ENCODE results near the gene ENTPD7. TPM values are rescaled to one million over a fixed set of nuclear protein-coding genes. Genes with fewer than 3 reads are reported as not detected.
"Not testable (repeated sequence)": the region's sequence is repeated elsewhere in the genome, so short reads cannot be mapped to it uniquely, and the experiment has no call there.

Gene ENTPD7, protein sequence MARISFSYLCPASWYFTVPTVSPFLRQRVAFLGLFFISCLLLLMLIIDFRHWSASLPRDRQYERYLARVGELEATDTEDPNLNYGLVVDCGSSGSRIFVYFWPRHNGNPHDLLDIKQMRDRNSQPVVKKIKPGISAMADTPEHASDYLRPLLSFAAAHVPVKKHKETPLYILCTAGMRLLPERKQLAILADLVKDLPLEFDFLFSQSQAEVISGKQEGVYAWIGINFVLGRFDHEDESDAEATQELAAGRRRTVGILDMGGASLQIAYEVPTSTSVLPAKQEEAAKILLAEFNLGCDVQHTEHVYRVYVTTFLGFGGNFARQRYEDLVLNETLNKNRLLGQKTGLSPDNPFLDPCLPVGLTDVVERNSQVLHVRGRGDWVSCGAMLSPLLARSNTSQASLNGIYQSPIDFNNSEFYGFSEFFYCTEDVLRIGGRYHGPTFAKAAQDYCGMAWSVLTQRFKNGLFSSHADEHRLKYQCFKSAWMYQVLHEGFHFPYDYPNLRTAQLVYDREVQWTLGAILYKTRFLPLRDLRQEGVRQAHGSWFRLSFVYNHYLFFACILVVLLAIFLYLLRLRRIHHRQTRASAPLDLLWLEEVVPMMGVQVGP
- polyA plus RNA-seq (ENCODE audit: insufficient read length in 4 of 4): 10 to 100 TPM; 12.2 to 22.7 (median 21.2) TPM

DNA sequence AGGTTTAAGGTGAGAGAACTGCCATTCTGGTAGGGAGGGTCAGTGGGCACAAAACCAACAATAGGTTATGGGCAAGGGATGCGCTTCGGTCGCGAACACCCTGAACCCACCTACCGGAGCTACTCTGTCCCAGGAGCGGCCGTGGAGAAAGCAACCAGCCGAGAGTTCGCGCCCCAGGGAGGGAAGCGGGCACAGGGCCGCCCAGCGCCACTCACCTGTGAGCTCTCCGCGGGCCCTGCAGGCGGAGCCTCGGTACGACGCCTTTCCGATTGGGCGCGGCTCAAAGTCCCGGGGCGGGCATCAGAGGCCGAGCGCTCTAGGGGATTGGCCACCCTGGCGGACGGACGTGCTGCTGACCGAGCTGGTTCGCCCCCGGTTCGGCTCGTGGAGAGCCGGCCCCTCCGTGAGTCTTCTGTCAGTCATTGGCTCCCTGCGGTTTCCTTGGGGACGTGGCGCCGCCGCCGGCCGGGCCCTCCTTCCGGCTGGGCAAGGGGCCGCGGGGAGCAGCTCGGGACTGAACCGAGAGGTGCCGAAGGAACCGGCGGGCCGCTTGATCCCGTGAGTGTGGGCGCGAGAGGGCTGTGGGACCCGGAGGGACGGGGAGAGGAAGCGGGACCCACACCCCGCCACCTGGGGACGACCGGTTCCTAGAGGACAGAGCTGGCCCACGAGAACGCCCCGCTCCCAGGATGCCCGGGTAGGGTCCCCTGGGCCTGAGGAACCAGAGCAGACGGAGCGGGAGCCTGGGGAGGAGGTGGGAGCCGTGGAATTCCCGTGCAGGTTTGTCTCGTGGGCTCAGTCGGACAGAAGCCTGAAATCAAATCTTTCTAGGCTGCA is at the start of gene ENTPD7:
TSS of gene ENTPD7 (plus strand) at position 479 of the 837 bp plus-strand sequence. CDS start 448 bp downstream, outside the sequence.
- DNase-seq (ENCODE audit: low read depth in 4 of 4, low spot score in 3 of 4): peak; percentile 77 to 88 (median 84)

DNA sequence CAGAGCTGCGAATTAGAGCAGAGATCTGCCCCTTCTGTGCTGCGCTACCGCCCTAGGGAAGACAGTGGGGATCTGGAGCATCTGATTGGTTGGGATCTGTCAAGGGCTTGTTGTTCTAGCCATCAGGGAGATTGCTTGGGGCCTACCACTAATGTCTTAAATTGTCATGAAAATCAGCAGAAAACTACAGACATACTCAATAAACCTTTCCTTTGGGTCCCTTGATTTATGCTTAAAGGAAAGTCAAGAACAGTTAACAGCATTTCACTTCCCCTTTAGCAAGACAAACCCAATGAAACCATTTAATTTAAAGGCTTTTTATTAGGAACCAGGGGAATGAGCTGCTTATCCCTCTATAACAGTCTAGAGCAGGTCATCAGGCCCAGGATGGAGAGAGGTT is 49.1 kb upstream of the ENTPD7 start:
- DNase-seq (ENCODE audit: low read depth in 4 of 4, low spot score in 3 of 4): no peak

DNA sequence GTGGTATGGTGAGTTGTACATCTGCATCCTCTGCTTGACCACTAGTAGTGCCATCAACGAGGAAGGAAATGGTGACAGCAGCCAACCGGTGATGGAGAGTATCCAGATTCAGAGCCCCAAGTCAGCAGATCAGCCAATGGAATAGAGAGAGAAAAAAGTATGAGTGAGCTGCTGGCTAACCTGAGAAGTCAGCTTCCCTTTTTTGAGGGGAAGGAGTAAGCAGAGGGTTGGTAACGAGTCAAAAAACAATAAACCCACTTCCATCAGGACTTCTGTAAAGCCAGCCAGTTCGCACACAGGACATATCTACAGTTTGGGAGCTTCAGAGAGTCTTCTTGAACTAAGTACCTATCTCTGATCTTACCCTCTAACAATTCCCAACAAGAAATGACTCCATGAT is 48.0 kb upstream of the ENTPD7 start:
- no peak for DNase-seq (ENCODE audit: low read depth in 4 of 4, low spot score in 3 of 4)

DNA sequence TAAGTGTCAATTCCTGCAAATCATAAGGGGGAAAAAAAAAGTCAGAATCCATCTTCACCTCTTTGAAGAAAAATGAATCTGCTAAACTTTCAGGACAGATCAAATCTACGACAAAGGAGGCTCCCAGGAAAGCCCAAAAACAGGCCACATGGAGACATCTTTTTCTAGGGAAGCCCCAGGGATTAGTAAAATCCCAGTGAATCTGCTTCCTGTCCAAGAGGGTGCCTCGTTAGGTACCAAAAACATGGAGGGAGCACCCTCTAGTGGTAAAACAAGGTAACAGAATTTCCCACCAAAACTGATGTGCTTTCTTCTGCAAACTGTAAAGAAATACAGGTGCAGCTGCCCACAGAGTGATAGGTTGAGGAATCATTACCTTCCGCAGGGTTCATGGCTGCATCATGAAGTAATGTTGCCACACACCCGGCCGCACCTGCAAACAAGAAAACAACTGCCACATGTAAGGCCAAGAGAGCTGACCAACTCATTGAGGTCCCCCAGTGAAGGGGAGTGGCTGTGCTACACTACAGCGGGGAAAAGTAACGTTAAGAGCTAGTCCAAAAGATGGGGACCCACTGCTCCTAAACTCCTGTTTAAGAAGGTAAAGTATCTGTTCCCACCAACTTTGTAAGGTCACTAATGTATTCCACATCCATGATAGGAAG is 47.0 kb upstream of the ENTPD7 start:
- DNase-seq (ENCODE audit: low read depth in 4 of 4, low spot score in 3 of 4): peak in 1 of 4 donors; percentile 21

DNA sequence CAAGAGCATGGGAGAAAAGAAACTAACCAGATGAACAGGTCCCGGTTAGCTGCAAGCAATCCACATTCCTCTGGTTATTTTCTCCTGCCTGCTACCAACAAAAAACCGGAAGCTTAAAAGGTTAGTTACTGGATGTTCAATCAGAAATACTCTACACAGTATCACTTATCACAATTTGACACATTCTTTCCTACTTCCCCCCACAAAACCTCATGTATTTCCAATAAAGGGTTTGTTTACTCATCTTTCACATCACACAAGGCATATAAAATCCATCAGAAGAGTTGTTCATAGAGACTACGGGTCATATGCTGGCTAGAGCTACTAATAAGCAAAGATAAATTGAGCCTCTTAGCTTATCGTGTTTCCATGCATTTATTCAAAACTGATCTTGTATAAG is 43.9 kb upstream of the ENTPD7 start:
- no peak for DNase-seq (ENCODE audit: low read depth in 4 of 4, low spot score in 3 of 4)

DNA sequence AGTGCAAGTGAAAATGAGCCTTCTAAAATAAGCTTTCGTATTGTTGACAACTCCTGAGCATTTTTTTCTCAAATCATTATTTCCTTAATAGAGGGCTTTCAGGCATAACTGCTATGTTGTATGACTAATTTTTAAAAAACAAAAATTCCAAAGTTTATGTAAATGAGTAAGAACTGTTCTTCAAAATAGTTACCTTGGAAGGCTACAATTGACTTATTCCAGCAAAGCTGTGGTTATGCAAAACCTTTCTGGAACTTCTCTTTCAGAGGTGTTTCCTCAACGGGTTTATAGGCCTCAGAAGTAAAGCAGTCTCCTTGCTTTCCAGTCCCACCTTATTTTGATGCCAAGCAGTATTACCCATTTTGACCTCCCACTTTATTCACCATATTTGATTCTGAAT is 41.6 kb upstream of the ENTPD7 start:
- no peak for DNase-seq (ENCODE audit: low read depth in 4 of 4, low spot score in 3 of 4)

DNA sequence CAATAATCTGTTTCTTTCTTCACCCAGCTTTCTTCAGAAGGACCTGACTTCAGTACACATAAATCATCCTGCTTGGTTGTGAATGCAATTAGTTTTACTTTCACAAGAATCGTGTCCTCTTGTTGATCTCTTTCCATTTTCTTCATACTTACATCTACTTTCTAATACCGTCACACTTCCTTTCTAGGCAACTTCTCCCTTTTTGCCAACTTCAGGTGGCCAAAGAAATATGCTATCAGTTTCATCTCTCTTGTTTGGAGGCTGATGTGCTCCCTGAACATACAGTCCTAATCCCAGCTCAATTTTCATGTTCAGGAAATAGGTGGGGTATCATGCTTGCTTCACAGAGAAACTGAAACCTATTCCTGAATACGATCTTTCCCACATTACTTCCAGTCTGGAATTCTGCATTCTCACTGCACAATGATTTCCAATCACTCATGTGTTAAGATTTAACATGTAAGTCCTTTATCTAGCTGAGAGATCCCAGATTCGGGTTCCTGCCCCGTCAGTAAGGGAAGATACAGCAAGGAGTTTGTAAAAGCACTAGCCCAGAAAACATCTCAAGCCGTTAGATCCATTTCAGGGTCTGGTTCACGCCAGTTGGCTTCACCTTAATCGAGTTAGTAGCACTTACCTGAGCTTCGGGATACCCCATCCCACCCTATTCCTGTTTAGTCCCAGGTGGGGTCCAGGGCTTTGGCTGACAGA is 40.1 kb upstream of the ENTPD7 start:
- DNase-seq (ENCODE audit: low read depth in 4 of 4, low spot score in 3 of 4): no peak

DNA sequence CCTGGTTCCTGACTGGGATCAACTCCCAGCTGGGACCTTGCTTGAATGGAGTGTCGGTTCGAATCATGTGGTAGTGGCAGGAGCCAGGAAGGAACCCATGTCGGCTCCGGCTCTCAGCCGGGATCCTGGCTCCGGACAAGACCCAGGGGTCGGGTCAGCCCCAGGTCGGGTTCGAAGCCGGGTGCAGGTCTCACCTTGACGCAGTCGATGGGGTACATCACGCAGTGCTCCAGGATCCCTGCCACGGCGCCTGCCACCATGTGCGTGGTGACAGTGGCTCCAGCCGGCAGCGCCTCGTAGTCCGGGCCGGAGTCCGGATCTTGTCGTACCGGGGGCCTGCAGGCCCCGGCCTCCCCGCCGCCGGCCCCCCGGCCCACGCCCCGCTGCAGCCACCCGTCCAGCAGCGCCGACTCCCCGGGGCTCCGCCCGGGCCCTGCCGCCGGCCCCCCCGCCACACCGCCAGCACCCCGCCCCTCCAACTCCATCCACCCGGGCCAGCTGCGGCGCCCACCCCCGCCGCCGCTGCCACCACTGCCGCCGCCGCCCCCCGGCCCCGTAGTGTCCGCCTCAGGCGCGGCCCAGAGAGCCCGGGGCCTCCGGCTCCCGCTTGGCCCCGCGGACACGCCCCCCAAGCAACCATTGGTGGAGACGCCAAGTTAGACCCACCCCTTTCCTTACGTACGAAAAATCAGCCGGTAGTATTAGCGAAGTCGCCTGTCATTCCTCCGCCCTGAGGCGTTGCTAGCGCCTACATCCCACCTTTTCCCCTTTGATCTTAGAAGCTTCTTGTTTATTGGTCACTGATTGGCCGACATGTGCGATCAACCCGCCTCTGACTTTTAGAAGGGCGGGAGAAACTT is 39.2 kb upstream of the ENTPD7 start, which contains the start of gene SLC25A28:
TSS of gene SLC25A28 (minus strand) at position 589 of the 860 bp plus-strand sequence. CDS start at position 485, 104 bp downstream.
- DNase-seq (ENCODE audit: low read depth in 4 of 4, low spot score in 3 of 4): peak; percentile 99

DNA sequence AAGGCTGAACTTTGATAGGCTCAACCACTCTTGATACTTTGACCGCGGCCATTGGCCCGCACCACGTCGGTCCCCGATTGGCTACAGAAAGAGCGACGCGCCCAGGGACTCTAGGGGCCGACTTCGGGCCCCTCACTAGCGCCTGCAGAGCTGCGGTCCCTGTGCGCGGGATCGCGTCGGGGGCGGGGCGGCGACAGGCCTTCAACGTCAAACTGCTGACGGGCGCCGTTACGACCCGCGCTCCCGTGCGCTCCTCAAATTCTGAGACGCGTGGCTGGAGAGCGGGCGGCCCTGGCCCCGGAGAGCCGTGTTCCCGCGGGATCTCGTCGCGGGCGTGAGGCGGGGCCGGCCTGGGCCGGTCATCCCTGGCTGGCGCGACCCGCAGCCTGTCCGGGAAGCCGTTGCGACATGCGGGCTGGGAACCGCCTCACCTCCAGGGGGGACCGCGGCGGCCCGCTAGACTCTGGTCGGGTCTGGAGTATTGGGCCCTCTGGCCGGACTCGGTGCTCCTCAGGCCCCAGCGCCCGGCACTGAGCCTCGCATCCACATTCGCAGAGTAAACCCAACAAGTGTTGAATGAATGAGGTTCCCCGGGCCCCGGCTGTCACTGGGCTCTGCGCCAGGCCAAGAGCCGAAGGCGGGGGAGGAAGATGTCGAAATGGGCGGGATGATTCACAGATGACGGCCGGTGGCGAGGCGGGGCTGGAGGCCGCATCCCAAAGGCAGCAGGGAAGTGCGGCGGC is 38.4 kb upstream of the ENTPD7 start:
- peak; percentile 73 to 77 (median 77) for DNase-seq (ENCODE audit: low read depth in 4 of 4, low spot score in 3 of 4)

DNA sequence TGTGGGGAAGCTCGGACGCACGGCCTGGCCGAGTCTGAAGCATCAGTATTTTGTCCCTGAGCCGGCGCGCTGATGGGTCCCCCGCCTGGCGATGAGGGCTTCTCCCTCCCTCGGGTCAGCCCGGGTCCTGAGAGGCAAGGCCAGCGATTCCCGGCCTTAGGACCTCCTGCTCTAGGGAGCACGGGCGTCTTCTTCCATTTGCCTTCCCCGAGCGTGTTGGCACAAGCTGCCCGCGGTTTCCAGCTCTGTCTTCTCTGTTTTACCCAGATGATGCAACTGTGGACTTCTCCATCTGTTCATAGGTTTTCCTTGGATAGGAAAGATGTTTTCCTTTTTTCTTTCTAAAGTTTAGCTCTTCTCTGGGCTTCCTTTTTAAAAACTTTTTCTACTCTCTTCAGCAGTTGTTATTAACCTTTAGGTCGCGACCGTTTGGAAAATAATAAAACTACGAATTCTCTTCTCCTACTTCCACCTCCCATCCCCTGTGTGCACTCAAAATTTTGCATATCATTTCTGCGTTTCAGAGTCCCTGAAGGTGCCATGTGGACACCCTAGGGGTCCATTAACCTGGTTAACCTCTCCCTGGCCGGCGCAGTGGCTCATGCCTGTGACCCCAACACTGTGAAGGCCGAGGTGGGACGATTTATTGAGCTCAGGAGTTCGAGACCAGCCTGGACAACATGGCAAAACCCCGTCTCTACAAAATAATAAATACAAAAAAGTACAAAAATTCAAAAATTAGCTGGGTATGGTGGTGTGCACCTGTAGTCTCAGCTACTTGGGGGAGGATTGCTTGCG is 37.7 kb upstream of the ENTPD7 start:
- DNase-seq (ENCODE audit: low read depth in 4 of 4, low spot score in 3 of 4): no peak

DNA sequence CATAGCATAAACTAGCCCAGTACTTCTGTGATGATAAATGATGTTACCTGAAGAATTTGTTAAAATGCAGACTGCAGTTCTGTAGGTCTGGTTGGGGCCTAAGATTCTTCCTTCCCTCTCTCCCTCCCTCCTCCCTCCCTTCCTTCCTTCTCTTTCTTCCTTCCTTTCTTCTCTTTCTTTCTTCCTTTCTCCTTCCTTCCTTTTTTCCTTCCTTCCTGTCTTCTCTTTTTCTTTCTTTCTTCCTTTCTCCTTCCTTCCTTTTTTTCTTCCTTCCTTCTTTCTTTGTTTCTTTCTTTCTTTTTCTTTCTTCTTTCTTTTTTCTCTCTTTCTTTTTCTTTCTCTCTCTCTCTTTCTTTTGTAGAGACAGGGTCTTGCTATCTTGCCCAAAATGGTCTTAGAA is 35.4 kb upstream of the ENTPD7 start:
- DNase-seq (ENCODE audit: low read depth in 4 of 4, low spot score in 3 of 4): no peak

DNA sequence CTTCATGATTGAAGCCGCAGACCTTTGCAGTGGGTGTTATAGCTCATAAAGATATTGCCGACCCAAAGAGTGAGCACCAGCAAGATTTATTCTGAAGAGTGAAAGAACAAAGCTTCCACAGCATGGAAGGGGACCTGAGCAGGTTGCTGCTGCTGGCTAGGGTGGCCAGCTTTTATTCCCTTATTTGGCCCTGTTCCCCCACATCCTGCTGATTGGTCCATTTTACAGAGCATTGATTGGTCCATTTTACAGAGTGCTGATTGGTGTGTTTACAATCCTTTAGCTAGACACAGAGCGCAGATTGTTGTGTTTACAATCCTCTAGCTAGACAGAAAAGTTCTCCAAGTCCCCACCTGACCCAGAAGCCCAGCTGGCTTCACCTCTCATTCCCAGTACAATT is 34.2 kb upstream of the ENTPD7 start:
- DNase-seq (ENCODE audit: low read depth in 4 of 4, low spot score in 3 of 4): not testable (repeated sequence)

DNA sequence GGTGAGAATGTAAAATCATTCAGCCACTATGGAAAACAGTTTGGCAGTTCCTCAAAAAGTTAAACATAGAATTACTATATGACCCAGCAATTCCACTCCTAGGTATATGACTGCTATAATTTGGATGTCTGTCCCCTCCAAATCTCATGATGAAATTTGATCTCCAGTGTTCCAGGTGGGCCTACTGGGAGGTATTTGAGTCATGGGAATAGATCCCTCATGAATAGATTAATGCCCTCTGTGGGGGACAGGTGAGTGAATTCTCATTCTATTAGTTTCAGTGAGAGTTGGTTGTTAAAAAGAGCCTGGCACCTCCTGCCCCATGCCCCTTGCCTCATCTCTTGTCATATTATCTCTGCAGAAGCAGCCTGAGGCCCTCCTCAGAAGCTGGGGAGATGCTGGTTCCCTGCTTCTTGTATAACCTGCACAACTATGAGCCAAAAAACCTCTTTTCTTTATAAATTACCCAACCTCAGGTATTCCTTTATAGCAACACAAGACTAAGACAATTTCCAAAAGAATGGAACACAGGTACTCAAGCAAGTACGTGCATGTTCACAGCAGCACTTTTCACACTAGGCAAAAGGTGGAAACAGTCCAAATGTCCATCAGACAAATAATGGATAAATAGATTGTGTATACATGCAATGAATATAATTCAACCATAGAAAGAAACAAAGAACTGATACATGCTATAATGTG is 30.2 kb upstream of the ENTPD7 start:
- no peak for DNase-seq (ENCODE audit: low read depth in 4 of 4, low spot score in 3 of 4)

DNA sequence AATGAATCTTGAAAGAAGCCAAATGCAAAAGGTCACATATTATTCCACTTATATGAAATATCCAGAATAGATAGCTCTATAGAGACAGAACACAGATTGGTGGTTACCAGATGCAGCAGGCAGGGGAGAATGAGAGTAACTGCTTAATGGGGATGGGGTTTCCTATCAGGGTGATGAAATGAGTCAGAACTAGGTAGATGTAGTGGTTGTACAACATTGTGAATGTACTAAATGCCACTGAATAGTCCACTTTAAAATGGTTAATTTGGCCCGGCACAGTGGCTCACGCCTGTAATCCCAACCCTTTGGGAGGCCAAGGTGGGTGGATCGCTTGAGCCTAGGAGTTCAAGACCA is 29.7 kb upstream of the ENTPD7 start:
- no peak for DNase-seq (ENCODE audit: low read depth in 4 of 4, low spot score in 3 of 4)

DNA sequence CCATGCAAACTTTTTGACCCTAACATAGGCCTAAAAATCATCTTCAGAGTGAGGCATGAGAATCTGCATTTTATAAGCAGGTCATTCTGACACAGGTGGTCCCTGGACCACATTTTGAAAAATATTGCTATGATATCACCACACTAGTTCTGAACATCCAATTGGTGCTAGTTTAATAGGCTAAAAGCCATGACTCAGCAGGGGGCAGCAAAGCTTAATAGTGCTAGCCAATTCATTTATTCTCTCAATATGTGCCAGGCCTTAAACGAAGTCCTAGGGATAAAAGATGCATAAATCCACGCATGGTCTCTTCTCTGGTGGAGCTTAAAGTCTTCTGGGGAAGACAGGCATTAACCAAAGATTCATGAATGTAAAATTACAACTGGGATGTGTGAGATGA is 28.9 kb upstream of the ENTPD7 start:
- DNase-seq (ENCODE audit: low read depth in 4 of 4, low spot score in 3 of 4): no peak

DNA sequence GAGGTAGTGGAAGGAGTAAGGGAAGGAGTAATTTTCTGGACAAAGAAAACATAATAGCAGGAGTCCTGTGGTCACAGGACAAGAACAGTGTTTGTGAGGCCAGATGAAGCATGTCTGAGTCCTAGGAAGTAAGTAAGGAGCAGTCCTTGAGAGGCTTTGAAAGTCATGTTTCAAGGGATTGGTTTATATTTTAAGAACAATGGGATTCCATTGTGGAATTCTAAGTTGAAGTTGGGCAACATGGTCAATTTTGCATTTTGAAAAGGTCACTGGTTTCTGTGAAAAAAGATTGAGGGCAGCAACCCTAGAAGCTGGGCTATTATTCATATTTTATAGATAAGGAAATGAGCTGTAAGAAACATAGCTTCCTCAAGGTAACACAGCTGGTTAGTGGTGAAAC is 28.3 kb upstream of the ENTPD7 start:
- DNase-seq (ENCODE audit: low read depth in 4 of 4, low spot score in 3 of 4): no peak

DNA sequence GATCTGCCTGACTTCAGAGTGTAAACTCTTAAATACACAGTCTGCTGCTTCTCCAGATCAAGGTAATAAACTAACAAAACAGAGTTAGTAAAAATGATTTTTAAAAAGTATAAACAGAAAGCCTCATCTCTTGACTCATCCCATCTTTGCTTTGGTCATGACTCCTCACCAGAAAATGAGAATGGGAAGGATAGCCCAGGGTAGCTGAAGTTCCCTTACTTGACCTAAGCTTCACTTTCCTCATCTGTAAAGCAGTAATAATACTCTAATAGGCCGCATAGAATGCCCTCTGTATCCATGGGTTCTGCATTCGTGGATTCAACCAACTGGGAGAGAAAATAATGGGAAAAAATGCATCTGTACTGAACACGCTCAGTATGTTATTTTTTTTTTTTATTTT is 27.8 kb upstream of the ENTPD7 start:
- DNase-seq (ENCODE audit: low read depth in 4 of 4, low spot score in 3 of 4): no peak
